ENCODE measurements around the gene LTC4S. TPM values are rescaled to one million over a fixed set of nuclear protein-coding genes. Genes with fewer than 3 reads are reported as not detected.

The LTC4S gene, protein sequence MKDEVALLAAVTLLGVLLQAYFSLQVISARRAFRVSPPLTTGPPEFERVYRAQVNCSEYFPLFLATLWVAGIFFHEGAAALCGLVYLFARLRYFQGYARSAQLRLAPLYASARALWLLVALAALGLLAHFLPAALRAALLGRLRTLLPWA
- total RNA-seq, result not detected

GRCh38 chr5:179793468-179794139 is at the start of gene LTC4S:
Gene LTC4S (plus strand): TSS chr5:179793986. CDS start chr5:179794081, 95 bp downstream.

GRCh38 chr5:179806250-179807048 is 12.7 kb downstream of the LTC4S start, which contains the start of gene MGAT4B:
Gene MGAT4B (minus strand): TSS chr5:179806866. CDS start chr5:179806583, 283 bp downstream.

GRCh38 chr5:179820483-179821297 is 26.9 kb downstream of the LTC4S start, which contains the start of gene SQSTM1:
Gene SQSTM1 (plus strand): TSS chr5:179820905. CDS start chr5:179820937, 32 bp downstream.

Small RNAs within 50 kb of the gene (small RNA-seq; reads per million reads assigned to genes)
- gene MIR1229, result 0.06 to 0.77 reads per million in 2 donors

Other genes starting within 250 kb of the LTC4S start
- gene RUFY1, start 243.4 kb upstream of the LTC4S start, total RNA-seq, result 10 to 100 TPM; 22.0 to 27.3 TPM
- gene HNRNPH1, start 170.3 kb upstream of the LTC4S start, total RNA-seq, result 100 to 1,000 TPM; 307 to 395 TPM
- gene CBY3, start 113.0 kb upstream of the LTC4S start, total RNA-seq, result not detected
- gene CANX, start 95.0 kb upstream of the LTC4S start, total RNA-seq, result 100 to 1,000 TPM; 454 to 721 TPM
- 10 to 100 TPM in 1 of 2 donors, 1 to 10 TPM in 1; 8.6 to 12.0 TPM for gene MAML1, start 61.2 kb upstream of the LTC4S start, total RNA-seq
- 100 to 1,000 TPM in 1 of 2 donors, 10 to 100 TPM in 1; 90.5 to 103 TPM for gene MGAT4B, start 12.9 kb downstream of the LTC4S start, total RNA-seq
- 100 to 1,000 TPM; 670 to 701 TPM for gene SQSTM1, start 26.9 kb downstream of the LTC4S start, total RNA-seq
- 1 to 10 TPM; 5.9 to 7.3 TPM for gene MRNIP, start 64.8 kb downstream of the LTC4S start, total RNA-seq
- gene TBC1D9B, start 113.9 kb downstream of the LTC4S start, total RNA-seq, result 10 to 100 TPM; 71.6 to 87.6 TPM